Epithelial cell of esophagus (primary cell): Measurements from ENCODE around the gene SLC10A3.

Experiments
- DNase-seq: peaks from one replicate; pipeline ENCODE4 v3.0.0; 2010; ENCODE audit warnings: low read depth
- H3K4me3 ChIP-seq: 2 replicates; pipeline ENCODE4 v1.5.1; 2011; ENCODE audit warnings: mild to moderate bottlenecking, low read length, control low read depth
- CTCF ChIP-seq: IDR thresholded peaks from 2 replicates; pipeline ENCODE4 v1.5.1; 2011; ENCODE audit warnings: low read depth, mild to moderate bottlenecking, low read length, control low read depth, inconsistent platforms; ENCODE audit not compliant: insufficient read depth; ENCODE audit errors: missing control alignments

Gene SLC10A3

DNA sequence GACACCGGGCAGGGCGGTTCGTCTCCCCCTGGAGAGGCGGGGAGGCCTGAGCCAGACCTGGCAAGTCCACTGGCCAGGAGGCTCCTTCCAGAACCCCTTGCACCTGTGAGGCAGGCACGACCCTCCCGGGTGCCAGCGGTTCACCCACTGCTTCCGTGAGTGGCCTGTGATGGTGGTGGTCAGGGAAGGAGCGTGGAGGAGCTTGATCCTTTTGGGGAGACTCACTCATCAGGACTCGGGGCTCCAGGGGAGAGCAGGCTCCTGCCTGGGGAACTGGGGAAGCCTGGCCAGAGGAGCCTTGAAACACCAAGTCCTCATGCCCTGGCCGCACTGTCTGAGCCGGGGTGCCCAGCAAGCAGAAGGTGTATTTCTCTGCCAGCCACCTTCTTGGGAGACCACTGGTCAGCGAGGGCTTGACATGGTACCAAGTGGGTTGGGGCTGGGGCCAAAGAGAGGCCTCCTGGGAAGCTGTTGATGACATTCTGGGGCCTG is 45.6 kb downstream of the SLC10A3 start:
- no peak for DNase-seq
- peak overlapping the region; percentile 51 for H3K4me3 ChIP-seq
- TF ChIP-seq CTCF, result no peak

DNA sequence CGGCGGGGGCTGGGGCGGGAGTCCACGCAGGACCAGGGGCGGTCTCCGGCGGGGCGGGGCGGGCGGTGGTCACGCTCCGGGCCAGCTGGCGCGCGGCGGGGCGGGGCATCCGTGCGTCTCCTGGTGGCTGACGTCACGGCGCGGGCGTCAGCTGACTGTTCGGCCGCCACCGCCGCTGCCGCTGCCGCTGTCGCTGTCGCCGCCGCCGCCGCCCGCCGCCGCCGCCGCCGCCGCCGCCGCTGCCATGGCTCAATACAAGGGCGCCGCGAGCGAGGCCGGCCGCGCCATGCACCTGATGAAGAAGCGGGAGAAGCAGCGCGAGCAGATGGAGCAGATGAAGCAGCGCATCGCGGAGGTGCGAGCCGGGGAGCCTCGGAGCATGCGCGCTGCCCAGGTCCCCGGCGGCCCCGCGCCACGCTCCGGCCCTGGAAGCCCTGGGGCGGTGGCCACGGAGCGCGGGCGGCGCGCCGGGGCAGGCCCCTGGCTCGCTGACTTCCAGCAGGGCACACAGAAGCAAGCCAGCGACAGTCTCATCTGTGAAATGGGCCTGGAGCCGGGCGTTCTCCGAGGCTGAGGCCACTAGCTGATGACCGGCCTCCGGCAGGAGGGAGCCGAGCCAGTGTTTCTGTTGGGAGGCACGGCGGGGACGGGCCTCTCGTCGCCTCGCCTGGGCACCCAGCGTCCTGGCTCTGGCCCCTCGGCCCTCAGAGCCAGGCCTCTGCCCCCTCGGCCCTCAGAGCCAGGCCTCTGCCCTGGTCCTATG is 46.3 kb downstream of the SLC10A3 start, which contains the start of gene FAM50A:
FAM50A (plus strand) TSS at position 150 of the 763 bp plus-strand sequence; CDS start at position 245, 95 bp downstream.
- H3K4me3 ChIP-seq, result peak within 1 kb of the TSS; percentile 51
- no peak for TF ChIP-seq CTCF
- peak; percentile 40 for DNase-seq

GRCh38 chrX:154443479-154443910 is 46.9 kb downstream of the SLC10A3 start:
- no peak for TF ChIP-seq CTCF
- DNase-seq, result no peak

GRCh38 chrX:154441984-154442707 is 48.3 kb downstream of the SLC10A3 start:
- no peak overlapping the region for H3K4me3 ChIP-seq
- DNase-seq, result peak; percentile 80
- no peak for TF ChIP-seq CTCF

More at GRCh38 chrX:154443479-154443910, 46.9 kb downstream of the SLC10A3 start:
- peak overlapping the region; percentile 11 for H3K4me3 ChIP-seq

DNA sequence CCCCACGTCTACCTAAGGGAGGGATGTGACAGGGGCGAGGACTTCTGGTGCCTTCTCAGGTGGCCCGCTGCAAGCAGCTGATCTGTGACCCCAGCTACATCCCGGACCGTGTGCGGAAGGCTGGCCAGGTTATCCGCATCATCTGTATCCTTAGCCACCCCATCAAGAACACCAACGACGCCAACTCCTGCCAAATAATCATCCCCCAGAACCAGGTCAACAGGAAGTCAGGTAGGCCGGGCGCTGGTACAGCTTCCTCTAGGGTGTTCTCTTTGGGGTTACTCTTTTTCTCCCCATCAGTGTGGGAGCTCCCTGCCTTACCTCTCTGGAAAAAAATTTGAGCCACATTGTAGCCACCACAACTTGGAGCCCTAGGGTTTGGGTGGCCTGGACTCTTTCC is 48.9 kb downstream of the SLC10A3 start:
- DNase-seq, result no peak
- TF ChIP-seq CTCF, result no peak
- H3K4me3 ChIP-seq, result no peak overlapping the region

DNA sequence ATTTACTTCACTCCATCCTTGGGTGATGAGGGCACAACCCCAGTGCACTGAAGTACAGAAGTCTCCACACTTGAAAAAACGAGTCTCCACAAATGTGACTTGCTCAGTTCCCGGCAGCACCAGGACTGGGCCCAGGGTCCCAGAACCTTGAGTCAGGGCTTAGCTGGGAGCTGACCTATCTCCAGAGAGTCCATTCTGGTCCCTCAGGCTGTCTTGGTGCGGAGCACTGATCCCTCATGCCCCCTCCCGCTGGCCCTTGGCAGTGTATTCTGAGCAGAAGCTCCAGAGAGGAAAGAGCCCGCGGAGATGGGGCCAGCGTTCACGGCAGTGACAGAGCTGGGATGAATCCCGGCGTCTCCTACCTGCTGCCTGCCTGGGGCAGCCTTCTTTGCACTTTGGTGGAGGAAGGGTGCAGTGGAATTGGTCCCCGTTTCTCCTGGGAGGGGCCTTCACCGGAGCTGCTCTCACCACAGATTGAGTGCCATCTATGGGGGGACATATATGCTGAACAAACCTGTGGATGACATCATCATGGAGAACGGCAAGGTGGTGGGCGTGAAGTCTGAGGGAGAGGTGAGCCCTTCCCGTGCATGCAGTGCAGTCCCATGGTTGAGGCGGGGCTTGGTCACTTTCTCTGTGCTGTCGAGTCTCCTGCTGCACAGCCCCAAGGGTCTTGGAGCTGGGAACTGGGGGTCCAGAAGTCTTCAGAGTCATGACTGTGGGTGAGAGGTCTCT is 49.6 kb downstream of the SLC10A3 start:
- no peak for DNase-seq
- H3K4me3 ChIP-seq, result no peak overlapping the region
- no peak for TF ChIP-seq CTCF
